Measurements from ENCODE around the gene TFCP2. TPM values are rescaled to one million over a fixed set of nuclear protein-coding genes. Genes with fewer than 3 reads are reported as not detected.

TFCP2 gene
- polyA plus RNA-seq, 1 donor (not counting 4 experiments of a cell fraction or from before 2014, with no cell fraction given) = 27.2 TPM

DNA sequence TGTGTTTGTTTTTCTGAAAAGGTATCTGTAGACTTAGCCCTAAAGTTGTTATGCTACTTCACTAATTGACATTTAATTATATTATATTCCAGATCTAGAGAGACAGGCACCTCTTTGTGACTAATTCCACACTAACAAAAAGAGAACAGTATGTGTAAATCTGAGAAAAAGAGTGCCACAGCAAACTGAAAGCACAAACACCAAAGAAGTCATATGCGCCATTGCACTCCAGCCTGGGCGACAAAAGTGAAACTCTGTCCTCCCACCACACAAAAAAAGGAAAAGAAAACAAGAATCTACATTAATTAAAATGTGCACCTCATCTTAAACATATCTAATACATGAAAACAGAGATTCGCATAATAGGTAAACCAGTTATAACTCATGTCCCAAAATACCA, 85.1 kb downstream of the TFCP2 start:
- no peak for DNase-seq (ENCODE audit: low read depth, low spot score)
- Histone ChIP-seq H2AFZ (ENCODE audit: control insufficient read depth, low read length) (no peak overlapping the region), H3K4me3 (ENCODE audit: control insufficient read depth in 2 of 3, extremely low read depth in 1 of 3, insufficient read depth in 2 of 3, low read depth in 1 of 3, low read length in 3 of 3) (no peak overlapping the region), H3K4me1 (ENCODE audit: control insufficient read depth, extremely low read depth, insufficient read depth, low read length) (peaks cover 3% of the 10 kb centered on the region), H4K20me1 (ENCODE audit: control insufficient read depth, extremely low read depth, insufficient read depth, low read length) (no peaks in the 10 kb centered on the region), H3K27ac (ENCODE audit: control insufficient read depth, insufficient read depth, low read length) (no peak overlapping the region), H3K36me3 (ENCODE audit: control insufficient read depth in 2 of 2, extremely low read depth in 1 of 2, insufficient read depth in 2 of 2, low read length in 2 of 2) (peaks cover 2 to 5% of the 10 kb centered on the region in 2 experiments), H3K27me3 (ENCODE audit: control insufficient read depth, extremely low read depth, insufficient read depth, low read length) (no peaks in the 10 kb centered on the region), H3K9me1 (ENCODE audit: control insufficient read depth, extremely low read depth, insufficient read depth, low read length) (peaks cover 3% of the 10 kb centered on the region), H3K4me2 (ENCODE audit: control insufficient read depth, extremely low read depth, insufficient read depth, low read depth, low read length) (no peak overlapping the region), H3K9ac (ENCODE audit: control insufficient read depth, extremely low read depth, insufficient read depth, low read length) (no peak overlapping the region), H3K79me2 (ENCODE audit: control insufficient read depth, insufficient read depth, low read length) (peaks cover 3% of the 10 kb centered on the region), H3K9me3 (ENCODE audit: control insufficient read depth, low read depth, low read length) (no peaks in the 10 kb centered on the region)
- no peak for TF ChIP-seq EZH2 (IDR thresholded peaks at IDR 0.05; ENCODE audit: low read length)
- TF ChIP-seq, protein P1, sequence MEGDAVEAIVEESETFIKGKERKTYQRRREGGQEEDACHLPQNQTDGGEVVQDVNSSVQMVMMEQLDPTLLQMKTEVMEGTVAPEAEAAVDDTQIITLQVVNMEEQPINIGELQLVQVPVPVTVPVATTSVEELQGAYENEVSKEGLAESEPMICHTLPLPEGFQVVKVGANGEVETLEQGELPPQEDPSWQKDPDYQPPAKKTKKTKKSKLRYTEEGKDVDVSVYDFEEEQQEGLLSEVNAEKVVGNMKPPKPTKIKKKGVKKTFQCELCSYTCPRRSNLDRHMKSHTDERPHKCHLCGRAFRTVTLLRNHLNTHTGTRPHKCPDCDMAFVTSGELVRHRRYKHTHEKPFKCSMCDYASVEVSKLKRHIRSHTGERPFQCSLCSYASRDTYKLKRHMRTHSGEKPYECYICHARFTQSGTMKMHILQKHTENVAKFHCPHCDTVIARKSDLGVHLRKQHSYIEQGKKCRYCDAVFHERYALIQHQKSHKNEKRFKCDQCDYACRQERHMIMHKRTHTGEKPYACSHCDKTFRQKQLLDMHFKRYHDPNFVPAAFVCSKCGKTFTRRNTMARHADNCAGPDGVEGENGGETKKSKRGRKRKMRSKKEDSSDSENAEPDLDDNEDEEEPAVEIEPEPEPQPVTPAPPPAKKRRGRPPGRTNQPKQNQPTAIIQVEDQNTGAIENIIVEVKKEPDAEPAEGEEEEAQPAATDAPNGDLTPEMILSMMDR (optimal IDR thresholded peaks at IDR 0.05 in 1 of 3, IDR thresholded peaks at IDR 0.05 in 1 of 3, conservative IDR thresholded peaks at IDR 0.05 in 1 of 3; ENCODE audit: extremely low read depth in 1 of 3, insufficient read depth in 2 of 3, low read length in 3 of 3) = no peak
- dilution Hi-C loops (cut with MboI; ENCODE audit: extremely low pct_ligation_motif_present, low sequenced_read_pairs) = no loop called here
- FAIRE-seq = no peak

DNA sequence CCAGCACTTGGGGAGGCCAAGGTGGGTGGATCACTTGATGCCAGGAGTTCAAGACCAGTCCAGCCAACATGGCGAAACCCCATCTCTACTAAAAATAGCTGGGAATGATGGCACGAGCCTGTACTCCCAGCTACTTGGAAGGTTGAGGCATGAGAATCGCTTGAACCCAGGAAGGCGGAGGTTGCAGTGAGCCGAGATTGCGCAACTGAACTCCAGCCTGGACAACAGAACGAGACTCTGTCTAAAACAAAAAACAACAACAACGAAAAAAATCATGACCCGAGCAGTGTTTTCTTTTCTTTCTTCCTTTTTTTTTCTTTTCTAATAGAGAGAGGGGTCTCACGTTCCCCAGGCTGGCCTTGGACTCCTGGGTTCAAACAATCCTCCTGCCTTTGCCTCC, 86.0 kb downstream of the TFCP2 start:
- Histone ChIP-seq H3K4me3 (ENCODE audit: control insufficient read depth in 2 of 3, extremely low read depth in 1 of 3, insufficient read depth in 2 of 3, low read depth in 1 of 3, low read length in 3 of 3) (no peak overlapping the region), H2AFZ (ENCODE audit: control insufficient read depth, low read length) (no peak overlapping the region), H3K9me3 (ENCODE audit: control insufficient read depth, low read depth, low read length) (no peaks in the 10 kb centered on the region), H3K9me1 (ENCODE audit: control insufficient read depth, extremely low read depth, insufficient read depth, low read length) (peaks cover 3% of the 10 kb centered on the region), H3K79me2 (ENCODE audit: control insufficient read depth, insufficient read depth, low read length) (peaks cover 12% of the 10 kb centered on the region), H3K36me3 (ENCODE audit: control insufficient read depth in 2 of 2, extremely low read depth in 1 of 2, insufficient read depth in 2 of 2, low read length in 2 of 2) (peaks cover 2% of the 10 kb centered on the region in 2 experiments), H4K20me1 (ENCODE audit: control insufficient read depth, extremely low read depth, insufficient read depth, low read length) (no peaks in the 10 kb centered on the region), H3K9ac (ENCODE audit: control insufficient read depth, extremely low read depth, insufficient read depth, low read length) (no peak overlapping the region), H3K4me1 (ENCODE audit: control insufficient read depth, extremely low read depth, insufficient read depth, low read length) (peaks cover 10% of the 10 kb centered on the region), H3K27ac (ENCODE audit: control insufficient read depth, insufficient read depth, low read length) (no peak overlapping the region), H3K4me2 (ENCODE audit: control insufficient read depth, extremely low read depth, insufficient read depth, low read depth, low read length) (no peak overlapping the region), H3K27me3 (ENCODE audit: control insufficient read depth, extremely low read depth, insufficient read depth, low read length) (no peaks in the 10 kb centered on the region)
- DNase-seq (ENCODE audit: low read depth, low spot score) (no peak), FAIRE-seq (no peak)
- TF ChIP-seq, protein P1 (optimal IDR thresholded peaks at IDR 0.05 in 1 of 3, IDR thresholded peaks at IDR 0.05 in 1 of 3, conservative IDR thresholded peaks at IDR 0.05 in 1 of 3; ENCODE audit: extremely low read depth in 1 of 3, insufficient read depth in 2 of 3, low read length in 3 of 3) = no peak
- TF ChIP-seq EZH2 (IDR thresholded peaks at IDR 0.05; ENCODE audit: low read length) = no peak
- dilution Hi-C loops (cut with MboI; ENCODE audit: extremely low pct_ligation_motif_present, low sequenced_read_pairs) = no loop called here
